HEK293T (cell line): Measurements from ENCODE around the gene RGS16.

Experiments
- CTCF ChIA-PET: fragments of 350-600 bp; formaldehyde crosslinking; extraction: SDS; loops from one replicate; lab custom pipeline; 2021; ENCODE audit warnings: antibody characterized with exemption, inconsistent platforms; lab: Yijun Ruan, JAX
- POLR2A ChIA-PET: fragments of 350-600 bp; formaldehyde crosslinking; extraction: SDS; loops from one replicate; lab custom pipeline; 2020; ENCODE audit warnings: antibody characterized with exemption, inconsistent platforms; lab: Yijun Ruan, JAX
- DNase-seq: peaks from one replicate; pipeline ENCODE4 v3.0.0; 2012; ENCODE audit warnings: mixed read lengths; ENCODE audit errors: extremely low spot score
- ARNT ChIP-seq: fragments of 450-650 bp; IDR thresholded peaks from 2 replicates; pipeline ENCODE4 v1.6.1; 2017; ENCODE audit warnings: mild to moderate bottlenecking
- BHLHE40 ChIP-seq: fragments of 450-650 bp; IDR thresholded peaks from 2 replicates; pipeline ENCODE4 v1.6.1; 2016; ENCODE audit warnings: mild to moderate bottlenecking, moderate library complexity, borderline replicate concordance
- CTBP1 ChIP-seq: fragments of 450-650 bp; IDR thresholded peaks from 2 replicates; pipeline ENCODE4 v1.6.1; 2016; ENCODE audit warnings: borderline replicate concordance
- ELF4 ChIP-seq: fragments of 450-650 bp; IDR thresholded peaks from 2 replicates; pipeline ENCODE4 v1.6.1; 2017; ENCODE audit warnings: antibody characterized with exemption
- FOXA1 ChIP-seq: fragments of 450-650 bp; IDR thresholded peaks from 2 replicates; pipeline ENCODE4 v1.6.1; 2016; ENCODE audit warnings: mild to moderate bottlenecking
- FOXK2 ChIP-seq: fragments of 450-650 bp; IDR thresholded peaks from 2 replicates; pipeline ENCODE4 v1.6.1; 2016; ENCODE audit warnings: mild to moderate bottlenecking
- FOXM1 ChIP-seq: fragments of 450-650 bp; IDR thresholded peaks from 2 replicates; pipeline ENCODE4 v1.6.1; 2017; ENCODE audit warnings: mild to moderate bottlenecking, borderline replicate concordance
- HDGF ChIP-seq: fragments of 450-650 bp; IDR thresholded peaks from 2 replicates; pipeline ENCODE4 v1.6.1; 2017; ENCODE audit warnings: antibody characterized with exemption, borderline replicate concordance
- L3MBTL2 ChIP-seq: fragments of 450-650 bp; conservative IDR thresholded peaks from 2 replicates; pipeline ENCODE4 v1.6.1; 2016; ENCODE audit warnings: mild to moderate bottlenecking
- LEF1 ChIP-seq: fragments of 450-650 bp; IDR thresholded peaks from 2 replicates; pipeline ENCODE4 v1.6.1; 2017; ENCODE audit warnings: mild to moderate bottlenecking, borderline replicate concordance
- NFRKB ChIP-seq: fragments of 450-650 bp; IDR thresholded peaks from 2 replicates; pipeline ENCODE4 v1.6.1; 2016; ENCODE audit warnings: mild to moderate bottlenecking, moderate library complexity
- SP1 ChIP-seq: fragments of 450-650 bp; IDR thresholded peaks from 2 replicates; pipeline ENCODE4 v1.6.1; 2017
- SUZ12 ChIP-seq: fragments of 450-650 bp; IDR thresholded peaks from 2 replicates; pipeline ENCODE4 v1.6.1; 2016; ENCODE audit warnings: mild to moderate bottlenecking
- TARDBP ChIP-seq: fragments of 450-650 bp; IDR thresholded peaks from 2 replicates; pipeline ENCODE4 v1.6.1; 2016
- ZNF384 ChIP-seq: fragments of 450-650 bp; IDR thresholded peaks from 2 replicates; pipeline ENCODE4 v1.6.1; 2016
- TF ChIP-seq, protein P1 (sequence below): fragments of 450-650 bp; IDR thresholded peaks from 2 replicates; pipeline ENCODE4 v1.6.1; 2016

The RGS16 gene

GRCh38 chr1:182600036-182600713, 4.0 kb downstream of the RGS16 start:
- no peak for TF ChIP-seq LEF1
- no peak for TF ChIP-seq FOXK2
- TF ChIP-seq ELF4, result no peak
- TF ChIP-seq, protein P1, sequence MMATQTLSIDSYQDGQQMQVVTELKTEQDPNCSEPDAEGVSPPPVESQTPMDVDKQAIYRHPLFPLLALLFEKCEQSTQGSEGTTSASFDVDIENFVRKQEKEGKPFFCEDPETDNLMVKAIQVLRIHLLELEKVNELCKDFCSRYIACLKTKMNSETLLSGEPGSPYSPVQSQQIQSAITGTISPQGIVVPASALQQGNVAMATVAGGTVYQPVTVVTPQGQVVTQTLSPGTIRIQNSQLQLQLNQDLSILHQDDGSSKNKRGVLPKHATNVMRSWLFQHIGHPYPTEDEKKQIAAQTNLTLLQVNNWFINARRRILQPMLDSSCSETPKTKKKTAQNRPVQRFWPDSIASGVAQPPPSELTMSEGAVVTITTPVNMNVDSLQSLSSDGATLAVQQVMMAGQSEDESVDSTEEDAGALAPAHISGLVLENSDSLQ, result no peak
- TF ChIP-seq SP1, result no peak
- TF ChIP-seq NFRKB, result no peak
- no peak for TF ChIP-seq ZNF384
- no peak for TF ChIP-seq TARDBP
- TF ChIP-seq HDGF, result no peak
- no peak for TF ChIP-seq CTBP1
- TF ChIP-seq SUZ12, result no peak
- no peak for TF ChIP-seq FOXA1
- DNase-seq, result no peak
- ChIA-PET POLR2A (interaction anchor here (0.8 to 2.5 kb wide), 3 partner anchors 15 to 183 kb away, joined by 4 to 8 read pairs (median 4); no protein-coding TSS in a partner anchor), CTCF (interaction anchor here (0.6 to 17.5 kb wide), 5 partner anchors 11 to 185 kb away, joined by 3 to 324 read pairs (median 3); partner anchors contain the start of gene RNASEL)

GRCh38 chr1:182599339-182599738, 4.8 kb downstream of the RGS16 start:
- TF ChIP-seq CTBP1, result no peak
- no peak for TF ChIP-seq FOXM1
- TF ChIP-seq HDGF, result no peak
- TF ChIP-seq TARDBP, result no peak
- ChIA-PET CTCF (interaction anchor here (0.6 to 17.5 kb wide), 4 partner anchors 10 to 186 kb away, joined by 3 to 324 read pairs (median 3); partner anchors contain the start of gene RNASEL), POLR2A (interaction anchor here (0.8 to 2.5 kb wide), 7 partner anchors 10 to 184 kb away, joined by 3 to 9 read pairs (median 5); partner anchors contain the start of gene RNASEL)
- DNase-seq, result no peak

- ChIA-PET POLR2A (interaction anchor here (0.8 to 2.0 kb wide), 6 partner anchors 9 to 206 kb away, joined by 3 to 9 read pairs (median 4); partner anchors contain the start of genes GLUL and RNASEL), CTCF (interaction anchor here (0.6 to 17.5 kb wide), 5 partner anchors 113 to 231 kb away, joined by 3 to 324 read pairs (median 3); no protein-coding TSS in a partner anchor)
These were observed 5.9 kb downstream of the RGS16 start for GRCh38 chr1:182598296-182598695.

GRCh38 chr1:182596934-182597333, 7.3 kb downstream of the RGS16 start:
- ChIA-PET CTCF (interaction anchor here (1.1 to 17.5 kb wide), 3 partner anchors 23 to 188 kb away, joined by 3 to 324 read pairs (median 4); no protein-coding TSS in a partner anchor), POLR2A (no interaction called here)
- no peak for TF ChIP-seq CTBP1
- no peak for TF ChIP-seq LEF1
- TF ChIP-seq SUZ12, result no peak
- no peak for TF ChIP-seq TARDBP
- DNase-seq, result no peak

More at GRCh38 chr1:182598296-182598695, 5.9 kb downstream of the RGS16 start:
- no peak for DNase-seq
- TF ChIP-seq, protein P1, result no peak
- TF ChIP-seq ZNF384, result no peak
- TF ChIP-seq FOXM1, result no peak
- TF ChIP-seq FOXK2, result no peak
- TF ChIP-seq L3MBTL2, result no peak
- TF ChIP-seq HDGF, result no peak
- no peak for TF ChIP-seq FOXA1
- TF ChIP-seq SUZ12, result no peak
- TF ChIP-seq NFRKB, result no peak
- no peak for TF ChIP-seq ARNT
- TF ChIP-seq CTBP1, result no peak
- TF ChIP-seq ELF4, result no peak
- no peak for TF ChIP-seq TARDBP

DNA sequence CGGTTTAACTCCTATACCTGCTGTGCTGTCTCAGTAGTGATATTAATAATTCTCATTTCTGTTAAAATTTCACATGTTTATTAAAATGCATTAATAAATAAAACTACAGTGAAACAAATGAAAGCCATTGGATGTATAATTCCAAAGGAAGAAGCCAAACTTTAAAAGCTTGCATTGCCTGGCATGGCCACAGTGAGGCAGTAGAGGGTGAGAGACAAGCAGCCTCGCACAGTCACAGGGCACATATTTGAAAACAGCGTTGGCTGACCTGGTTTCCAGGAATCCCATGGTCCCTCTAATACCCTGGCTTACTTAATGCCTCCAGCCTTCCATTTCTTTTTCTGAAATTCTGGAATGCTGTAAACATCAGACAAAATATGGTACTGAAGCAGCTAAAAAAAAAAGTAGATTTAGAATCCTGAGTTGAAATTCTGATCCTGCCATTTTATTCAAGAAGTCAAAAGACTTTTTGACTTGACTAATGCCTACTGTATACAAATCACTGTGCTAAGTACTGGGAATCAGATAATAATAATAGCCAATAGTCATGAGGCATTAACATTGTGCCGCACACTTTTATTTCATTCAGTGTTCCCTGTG, 8.4 kb downstream of the RGS16 start:
- POLR2A ChIA-PET, result interaction anchor here (0.6 to 1.1 kb wide), 3 partner anchors 19 to 49 kb away, joined by 3 to 4 read pairs (median 3); no protein-coding TSS in a partner anchor
- TF ChIP-seq LEF1 (no peak), CTBP1 (no peak), TARDBP (no peak), L3MBTL2 (no peak), ARNT (no peak), NFRKB (no peak), BHLHE40 (no peak), HDGF (no peak), FOXM1 (no peak), FOXK2 (no peak), SP1 (no peak), FOXA1 (no peak), ELF4 (no peak), SUZ12 (no peak)
- TF ChIP-seq, protein P1, result no peak
- CTCF ChIA-PET, result interaction anchor here (0.6 to 17.5 kb wide), 12 partner anchors 16 to 434 kb away, joined by 3 to 324 read pairs (median 3); no protein-coding TSS in a partner anchor
- DNase-seq, result peak; percentile 82

DNA sequence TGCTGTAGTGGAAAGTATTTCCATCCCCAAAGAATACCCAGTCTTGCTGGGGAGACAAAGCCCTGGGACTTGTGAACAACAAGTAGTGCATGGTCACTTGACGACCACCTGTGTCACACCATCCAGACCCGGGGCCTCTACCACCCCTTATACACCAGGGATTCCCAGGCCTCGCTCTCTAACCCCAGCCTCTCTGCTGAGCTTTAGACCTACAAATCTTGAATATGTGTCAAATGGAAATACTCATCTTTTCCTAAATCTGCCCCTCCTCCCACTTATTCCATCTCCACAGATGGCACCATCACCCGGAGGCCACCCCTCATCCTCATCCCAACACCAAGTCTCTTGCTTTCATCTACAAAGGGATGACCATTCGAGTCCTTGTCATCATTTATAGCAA, 14.3 kb downstream of the RGS16 start:
- DNase-seq, result no peak
- TF ChIP-seq ARNT (no peak), CTBP1 (no peak), BHLHE40 (no peak), FOXK2 (no peak), HDGF (no peak), NFRKB (no peak), TARDBP (no peak)
- TF ChIP-seq, protein P1, result no peak
- ChIA-PET CTCF (interaction anchor here (0.6 to 0.9 kb wide), 2 partner anchors 192 to 509 kb away, joined by 3 read pairs; no protein-coding TSS in a partner anchor), POLR2A (no interaction called here)
